Heart right ventricle (tissue), 16 donors: ENCODE results near the gene CALHM5. TPM values are rescaled to one million over a fixed set of nuclear protein-coding genes. Genes with fewer than 3 reads are reported as not detected.

Experiments
- ATAC-seq, 8 donors: fragments of 200-7000 bp; cut with Tn5 transposase; one replicate each; pipeline ENCODE4 v1.9.1; 2020; ENCODE audit warnings: mild to moderate bottlenecking in 8 of 8, moderate library complexity in 8 of 8, moderate number of reproducible peaks in 1 of 8
- DNase-seq, 2 donors: peaks; one replicate each; pipeline ENCODE4 v3.0.0-alpha.2; 2020
- H3K27ac ChIP-seq, 10 donors: fragments of 200-600 bp; sonication (generic) in 2 of 10; one replicate each; pipeline versions ENCODE4 v1.5.0 to v1.8.0; 2020 to 2022; ENCODE audit warnings: mild to moderate bottlenecking in 3 of 10
- H3K27me3 ChIP-seq, 7 donors: fragments of 200-600 bp; one replicate each; pipeline ENCODE4 v1.8.0; 2021 to 2022; ENCODE audit warnings: mild to moderate bottlenecking in 2 of 7
- H3K36me3 ChIP-seq, 9 donors: fragments of 200-600 bp; sonication (generic) in 1 of 9; one replicate each; pipeline versions ENCODE4 v1.5.0 to v1.8.0; 2020 to 2022; ENCODE audit warnings: mild to moderate bottlenecking in 2 of 9
- H3K4me1 ChIP-seq, 9 donors: fragments of 200-600 bp; sonication (generic) in 1 of 9; one replicate each; pipeline versions ENCODE4 v1.5.0 to v1.8.0; 2020 to 2022; ENCODE audit warnings: mild to moderate bottlenecking in 4 of 9
- H3K4me3 ChIP-seq, 10 donors: fragments of 200-600 bp; sonication (generic) in 2 of 10; one replicate each; pipeline versions ENCODE4 v1.5.0 to v1.8.0; 2020 to 2022; ENCODE audit warnings: mild to moderate bottlenecking in 7 of 10, moderate library complexity in 2 of 10
- H3K9me3 ChIP-seq, 11 donors: fragments of 200-600 bp in 10 of 11; sonication (generic) in 2 of 11; one replicate each; pipeline versions ENCODE4 v1.5.0 to v1.8.0; 2013 to 2022; ENCODE audit warnings: mild to moderate bottlenecking in 2 of 11, control low read depth in 1 of 11, moderate library complexity in 1 of 11
- WGBS, 2 donors: extraction: QIAGEN DNeasy Blood & Tissue Kit; methylation state at CpG; one replicate each; pipeline ENCODE4 v1.1.7; 2013; ENCODE audit warnings: inconsistent platforms in 1 of 2; 5-methylcytosine and 5-hydroxymethylcytosine counted together
- intact Hi-C, 10 donors: fragments of 100-400 bp; cut with DNase I; formaldehyde crosslinking; loops; one replicate each; pipeline versions ENCODE4 v1.11.1 to v1.14.2; 2022
- polyA plus RNA-seq, 2 donors: library from polyadenylated mRNA; stranded (reverse); fragments of 200-250 nt; gene quantifications; one replicate each; pipeline ENCODE4 v1.2.3, GENCODE V29; 2013
- total RNA-seq, 10 donors: library from RNA; stranded (reverse); fragmentation: NEBNext Ultra II Directional in 3 of 10; extraction: Animal tissue kit (Norgen Biotek cat#: 25700) in 3 of 10; gene quantifications; one replicate each; pipeline versions ENCODE4 v1.2.1 to v1.2.4, GENCODE V29; 2021 to 2023
- TF ChIP-seq, protein P1 (sequence below), 9 donors: fragments of 200-600 bp; sonication (generic) in 2 of 9; IDR thresholded peaks; one replicate each; pipeline versions ENCODE4 v1.5.0 to v1.8.0; 2021 to 2022; ENCODE audit warnings: antibody characterized with exemption in 9 of 9, mild to moderate bottlenecking in 5 of 9, moderate library complexity in 1 of 9
- donor health status: Arrhythmogenic right ventricular cardiomyopathy.
- donor health status: ischemic (EF 13 %, LVEDD 7.1; RV severe dilation, severe dysfunction).
- donor health status: healthy with polysubstance abuse.
- donor health status: DM: no; HTN: yes; CAD: no.
- donor health status: DM: no; HTN: no; CAD: no.
- donor health status: ischemic (EF 25% LVEDD 6.9; RV normal size, moderate dysfunction).
- donor health status: ischemic (EF 25% LVEDD 5.7; RV mildly dilated, moderate dysfunction).
- donor health status: healthy.
- donor health status: DM: yes; HTN: yes; CAD: no.
- donor health status: Ischemic cardiomyopathy.
- donor health status: ischemic (EF 35%, LVEDD 5.7; RV mildly dilated, moderate dysfunction).
- donor health status: nonischemic (EF 11% LVEDD 7.7; RV severe dilation, severe dysfunction).
- donor health status: DM: yes; HTN: yes; CAD: no.
- donor health status: PGD.
- donor health status: ischemic (EF 29% LVEDD 5.4; RV normal size, mild dysfunction).
- donor health status: nonischemic (EF 23%, LVEDD 6.1; RV moderate dilation, normal function).

The CALHM5 gene
- total and polyA plus RNA-seq, 12 donors = 1.1 to 2.8 (median 1.4) TPM

DNA sequence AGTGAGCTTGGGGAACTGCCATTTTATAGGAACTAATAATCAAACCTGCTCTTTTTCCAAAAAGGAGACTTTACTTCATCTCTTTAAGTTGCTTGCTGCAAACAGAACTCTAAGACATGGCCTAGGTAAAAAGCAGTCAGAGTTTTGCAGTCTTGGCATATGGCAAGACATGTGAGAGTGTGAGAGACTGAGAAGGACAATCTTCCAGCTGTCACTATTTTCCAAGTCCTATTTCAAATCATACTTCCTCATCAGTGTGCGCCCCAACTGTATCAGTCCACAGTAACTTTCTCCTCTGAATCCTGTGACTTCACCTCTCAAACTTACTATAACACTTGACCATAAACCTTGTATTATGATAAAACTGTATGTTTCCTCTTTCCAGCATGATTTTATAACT is 39.9 kb upstream of the CALHM5 start:
- Histone ChIP-seq H3K4me1 (peaks cover 0 to 28% (median 0%) of the 10 kb centered on the region in 9 donors), H3K9me3 (no peaks in the 10 kb centered on the region), H3K27me3 (no peaks in the 10 kb centered on the region), H3K36me3 (no peaks in the 10 kb centered on the region), H3K4me3 (no peak overlapping the region), H3K27ac (no peak overlapping the region)
- intact Hi-C loops = no loop called here
- no peak for ATAC-seq
- WGBS, 2 donors = 85 to 97% methylated on average over 1 of the region's 1 CpG
- TF ChIP-seq, protein P1, sequence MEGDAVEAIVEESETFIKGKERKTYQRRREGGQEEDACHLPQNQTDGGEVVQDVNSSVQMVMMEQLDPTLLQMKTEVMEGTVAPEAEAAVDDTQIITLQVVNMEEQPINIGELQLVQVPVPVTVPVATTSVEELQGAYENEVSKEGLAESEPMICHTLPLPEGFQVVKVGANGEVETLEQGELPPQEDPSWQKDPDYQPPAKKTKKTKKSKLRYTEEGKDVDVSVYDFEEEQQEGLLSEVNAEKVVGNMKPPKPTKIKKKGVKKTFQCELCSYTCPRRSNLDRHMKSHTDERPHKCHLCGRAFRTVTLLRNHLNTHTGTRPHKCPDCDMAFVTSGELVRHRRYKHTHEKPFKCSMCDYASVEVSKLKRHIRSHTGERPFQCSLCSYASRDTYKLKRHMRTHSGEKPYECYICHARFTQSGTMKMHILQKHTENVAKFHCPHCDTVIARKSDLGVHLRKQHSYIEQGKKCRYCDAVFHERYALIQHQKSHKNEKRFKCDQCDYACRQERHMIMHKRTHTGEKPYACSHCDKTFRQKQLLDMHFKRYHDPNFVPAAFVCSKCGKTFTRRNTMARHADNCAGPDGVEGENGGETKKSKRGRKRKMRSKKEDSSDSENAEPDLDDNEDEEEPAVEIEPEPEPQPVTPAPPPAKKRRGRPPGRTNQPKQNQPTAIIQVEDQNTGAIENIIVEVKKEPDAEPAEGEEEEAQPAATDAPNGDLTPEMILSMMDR (IDR thresholded peaks at IDR 0.05) = no peak
- DNase-seq = no peak

DNA sequence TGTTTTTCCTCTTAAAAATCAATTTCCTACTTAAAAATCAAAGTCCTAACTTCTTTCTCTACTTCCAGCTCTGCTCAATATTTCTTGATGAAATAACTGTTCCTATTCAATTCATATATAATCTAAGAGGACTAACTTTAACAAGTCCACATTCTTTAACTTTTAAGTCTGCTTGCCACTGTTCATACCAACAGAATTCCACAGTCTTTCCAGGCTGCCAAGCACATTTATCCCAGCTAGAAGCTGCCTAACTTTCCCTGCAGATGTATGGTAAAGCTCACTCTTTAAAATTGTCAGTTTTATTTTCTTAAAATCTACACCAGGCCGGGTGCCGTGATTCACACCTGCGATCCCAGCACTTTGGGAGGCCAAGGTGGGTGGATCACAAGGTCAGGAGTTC is 38.7 kb upstream of the CALHM5 start:
- intact Hi-C loops = no loop called here
- H3K36me3 ChIP-seq = no peaks in the 10 kb centered on the region
- H3K4me3 ChIP-seq = no peak overlapping the region
- ATAC-seq (no peak), DNase-seq (no peak)
- no peaks in the 10 kb centered on the region for H3K27me3 ChIP-seq
- WGBS, 2 donors = 91 to 96% methylated on average over 3 of the region's 3 CpGs
- H3K27ac ChIP-seq = no peak overlapping the region
- no peaks in the 10 kb centered on the region for H3K9me3 ChIP-seq
- peaks cover 0 to 30% (median 0%) of the 10 kb centered on the region in 9 donors for H3K4me1 ChIP-seq
- TF ChIP-seq, protein P1 (IDR thresholded peaks at IDR 0.05) = no peak

DNA sequence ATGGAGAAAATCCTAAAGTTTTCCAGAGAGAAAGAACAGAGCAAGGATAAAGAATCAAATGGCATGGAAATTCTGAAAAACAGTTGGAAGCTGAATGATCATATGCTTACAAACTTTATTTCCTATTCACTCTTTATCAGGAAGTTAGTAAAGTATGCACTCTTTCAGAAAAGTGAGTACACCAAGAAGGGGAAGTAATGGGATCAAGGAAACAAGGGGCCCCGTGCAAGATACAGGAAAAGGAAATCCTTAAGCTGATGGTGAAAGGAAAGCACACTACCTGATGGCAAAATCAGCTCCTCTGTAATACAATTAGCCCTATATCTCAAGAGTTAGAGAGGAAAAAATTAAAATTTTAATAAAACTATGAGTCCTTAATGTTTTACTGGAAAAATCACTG is 36.3 kb upstream of the CALHM5 start:
- 40 to 45% methylated on average over 1 of the region's 1 CpG for WGBS, 2 donors
- intact Hi-C loops = no loop called here
- Histone ChIP-seq H3K27ac (peak overlapping the region in 1 of 10 donors; percentile 76), H3K36me3 (no peaks in the 10 kb centered on the region), H3K9me3 (no peaks in the 10 kb centered on the region), H3K4me3 (peak overlapping the region in 1 of 10 donors; percentile 23), H3K27me3 (no peaks in the 10 kb centered on the region), H3K4me1 (peaks cover 0 to 30% (median 0%) of the 10 kb centered on the region in 9 donors)
- DNase-seq (no peak), ATAC-seq (no peak)
- TF ChIP-seq, protein P1 (IDR thresholded peaks at IDR 0.05) = no peak

DNA sequence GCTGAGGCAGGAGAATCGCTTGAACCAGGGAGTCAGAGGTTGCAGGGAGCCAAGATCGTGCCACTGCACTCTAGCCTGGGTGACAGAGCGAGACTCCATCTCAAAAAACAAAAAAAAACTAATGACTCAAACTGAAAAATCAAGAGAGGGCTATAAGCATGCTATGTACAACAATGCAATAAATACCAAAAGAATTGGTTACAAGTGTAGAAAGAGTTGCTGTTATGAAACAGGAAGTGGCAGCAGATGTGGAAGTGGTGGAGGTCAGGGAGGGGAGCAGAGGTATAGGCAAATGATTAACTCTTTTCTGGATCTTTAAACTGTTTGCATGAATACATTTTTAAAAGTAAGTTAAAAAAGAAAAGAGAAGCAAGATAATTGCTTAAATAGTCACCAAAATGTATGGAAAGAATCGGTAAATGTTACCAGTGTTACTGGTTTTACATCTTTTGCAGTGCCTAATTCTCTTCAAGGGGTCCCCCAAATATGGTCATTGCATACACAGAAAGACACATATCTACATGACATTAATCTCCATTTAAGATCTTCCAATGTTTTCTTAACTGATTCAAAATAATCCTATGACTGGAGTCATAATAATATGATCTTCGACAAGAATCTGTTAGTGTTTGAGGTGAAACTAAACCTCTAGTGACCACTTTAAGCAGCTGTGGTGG is 35.3 kb upstream of the CALHM5 start:
- Histone ChIP-seq H3K27ac (peak overlapping the region in 1 of 10 donors; percentile 76), H3K4me1 (peaks cover 0 to 30% (median 0%) of the 10 kb centered on the region in 9 donors), H3K4me3 (peak overlapping the region in 1 of 10 donors; percentile 23), H3K9me3 (no peaks in the 10 kb centered on the region), H3K27me3 (no peaks in the 10 kb centered on the region), H3K36me3 (no peaks in the 10 kb centered on the region)
- ATAC-seq (peak in 2 of 8 donors; percentile 54 to 63), DNase-seq (no peak)
- TF ChIP-seq, protein P1 (IDR thresholded peaks at IDR 0.05) = no peak
- WGBS, 2 donors = 81 to 85% methylated on average over 5 of the region's 5 CpGs
- intact Hi-C loops = no loop called here
